SHP77 treated with DMSO at 0.1 percent for 48 hours (cell line): ENCODE results near the gene WIPI1.
"Not testable (repeated sequence)": the region's sequence is repeated elsewhere in the genome, so short reads cannot be mapped to it uniquely, and the experiment has no call there.

ENCODE experiments used
- DNase-seq: peaks from one replicate; lab custom pipeline; 2025; lab: John Stamatoyannopoulos, UW

Gene WIPI1

GRCh38 chr17:68413597-68414560, 43.4 kb downstream of the WIPI1 start:
- not testable (repeated sequence) for DNase-seq

DNA sequence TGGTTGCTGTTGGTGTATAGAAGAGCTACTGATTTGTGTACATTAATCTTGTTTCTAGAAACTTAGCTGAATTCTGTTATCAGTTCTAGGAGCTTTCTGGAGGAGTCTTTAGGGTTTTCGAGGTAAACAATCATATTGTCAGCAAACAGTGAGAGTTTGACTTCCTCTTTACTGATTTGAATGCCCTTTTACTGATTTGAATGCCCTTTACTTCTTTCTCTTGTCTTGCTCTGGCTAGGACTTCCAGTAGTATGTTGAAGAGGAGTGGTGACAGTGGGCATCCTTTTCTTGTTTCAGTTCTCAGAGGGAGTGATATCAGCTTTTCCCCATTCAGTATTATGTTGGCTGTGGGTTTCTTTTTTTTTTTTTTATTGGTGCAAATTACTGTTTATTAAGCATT, 49.6 kb downstream of the WIPI1 start:
- DNase-seq: not testable (repeated sequence)

- not testable (repeated sequence) for DNase-seq
Observed at GRCh38 chr17:68403837-68404236, 53.5 kb downstream of the WIPI1 start.

DNA sequence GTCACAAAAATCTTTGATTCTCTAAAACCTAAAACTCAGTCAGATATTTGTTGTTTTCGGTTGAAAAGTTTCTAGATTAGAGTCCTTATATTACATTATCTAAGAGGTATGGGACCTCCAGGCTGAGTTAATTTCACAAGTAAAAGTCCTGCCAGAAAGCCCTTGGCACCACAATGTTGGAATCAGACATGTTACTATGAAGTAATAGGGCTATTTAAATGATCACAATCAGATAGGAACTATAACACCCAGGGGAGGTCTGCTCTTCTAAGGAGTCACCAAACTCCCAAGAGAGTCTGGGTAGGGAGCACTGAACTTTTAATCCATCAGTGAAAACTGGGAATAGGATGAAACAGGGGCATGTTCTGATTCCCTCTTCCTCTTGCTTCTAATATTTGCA, 54.2 kb downstream of the WIPI1 start:
- no peak for DNase-seq

- DNase-seq: no peak
Observed at GRCh38 chr17:68401288-68401687, 56.0 kb downstream of the WIPI1 start.

GRCh38 chr17:68400404-68400735, 56.9 kb downstream of the WIPI1 start:
- no peak for DNase-seq

- no peak for DNase-seq
Observed at GRCh38 chr17:68399638-68400403, 57.5 kb downstream of the WIPI1 start.

DNA sequence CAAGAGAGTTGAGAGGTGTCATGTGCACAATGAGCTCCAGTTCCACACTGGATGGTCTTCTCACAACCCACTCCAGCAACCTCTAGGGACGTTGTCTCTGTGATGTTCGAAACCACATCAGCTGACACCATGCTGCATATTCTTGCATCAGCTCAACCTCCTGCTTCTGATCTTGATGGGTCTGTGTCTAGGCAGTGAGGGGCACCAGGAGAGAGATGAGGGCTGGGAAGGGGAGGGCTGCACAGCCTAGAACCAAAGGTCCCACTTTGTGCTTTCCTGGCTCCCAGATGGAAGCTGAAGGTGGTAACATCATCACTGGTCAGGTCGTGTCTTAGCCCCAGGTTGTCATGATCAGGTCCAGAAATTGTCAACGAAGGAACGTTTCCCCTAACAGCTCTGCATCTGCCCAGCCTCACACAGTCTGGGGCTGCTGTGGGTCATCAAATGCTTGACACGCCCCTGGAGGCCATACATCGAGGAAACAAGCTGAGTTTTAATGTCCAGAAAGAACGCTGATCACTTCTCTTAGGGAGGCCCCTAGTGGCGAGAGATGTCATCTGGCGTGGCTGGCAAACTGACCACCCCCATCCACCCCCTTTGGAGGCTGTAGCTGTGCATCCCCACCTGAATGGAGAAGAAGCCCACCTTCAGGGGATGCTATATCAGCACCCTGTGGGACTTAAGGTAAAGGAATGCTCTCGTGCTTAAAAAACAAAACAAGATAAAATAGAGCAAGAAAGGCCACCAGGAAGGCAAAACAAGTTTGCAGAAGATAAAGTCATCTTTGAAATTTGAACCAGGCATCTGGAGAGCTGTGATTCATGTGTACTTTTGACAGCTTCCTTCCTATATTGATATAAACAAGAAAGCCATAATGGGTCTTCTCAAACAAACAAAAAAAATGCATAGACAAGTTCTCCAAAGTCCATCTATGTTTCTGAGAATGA, 58.3 kb downstream of the WIPI1 start:
- peak; percentile 41 for DNase-seq

- DNase-seq: no peak
Observed at GRCh38 chr17:68397108-68397536, 60.2 kb downstream of the WIPI1 start.

- DNase-seq: no peak
Observed at GRCh38 chr17:68396226-68397107, 60.8 kb downstream of the WIPI1 start.

- DNase-seq: no peak
Observed at GRCh38 chr17:68394608-68395331, 62.5 kb downstream of the WIPI1 start.

- DNase-seq: no peak
Observed at GRCh38 chr17:68391561-68392268, 65.6 kb downstream of the WIPI1 start.

DNA sequence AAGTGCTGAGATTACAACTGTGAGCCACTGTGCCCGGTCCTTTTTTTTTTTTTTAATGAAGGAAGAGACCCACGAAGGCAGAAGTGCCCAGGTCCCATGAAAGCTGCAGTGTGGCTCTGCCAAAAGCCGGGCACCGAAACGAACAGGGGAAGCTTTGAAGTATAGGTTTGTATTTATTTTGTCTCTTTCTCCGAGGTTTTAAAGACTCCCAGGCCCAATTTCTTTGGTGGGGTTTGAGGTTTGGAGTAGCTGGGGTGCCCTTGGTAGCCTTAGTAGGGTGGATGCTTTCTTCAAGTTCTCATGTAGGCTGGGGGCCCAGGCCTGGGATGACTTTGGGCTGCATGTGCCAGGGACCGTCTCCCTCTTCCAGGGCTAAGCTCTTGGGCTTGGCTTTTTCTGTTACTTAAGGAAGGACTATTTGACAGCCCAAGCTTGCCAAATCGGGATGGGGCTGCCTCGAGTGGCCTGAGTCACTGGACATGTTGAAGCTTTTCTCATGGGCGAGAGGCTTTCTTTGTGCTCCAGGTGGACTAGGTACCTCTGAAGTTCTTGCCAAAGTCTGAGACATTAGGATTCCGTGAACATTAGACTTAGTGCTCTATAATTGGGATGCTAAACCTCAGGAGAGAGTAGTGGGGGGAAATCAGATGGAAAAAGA, 66.3 kb downstream of the WIPI1 start:
- no peak for DNase-seq

- DNase-seq: no peak
Observed at GRCh38 chr17:68389041-68389440, 68.3 kb downstream of the WIPI1 start.

GRCh38 chr17:68387435-68388218, 69.7 kb downstream of the WIPI1 start:
- DNase-seq: no peak

DNA sequence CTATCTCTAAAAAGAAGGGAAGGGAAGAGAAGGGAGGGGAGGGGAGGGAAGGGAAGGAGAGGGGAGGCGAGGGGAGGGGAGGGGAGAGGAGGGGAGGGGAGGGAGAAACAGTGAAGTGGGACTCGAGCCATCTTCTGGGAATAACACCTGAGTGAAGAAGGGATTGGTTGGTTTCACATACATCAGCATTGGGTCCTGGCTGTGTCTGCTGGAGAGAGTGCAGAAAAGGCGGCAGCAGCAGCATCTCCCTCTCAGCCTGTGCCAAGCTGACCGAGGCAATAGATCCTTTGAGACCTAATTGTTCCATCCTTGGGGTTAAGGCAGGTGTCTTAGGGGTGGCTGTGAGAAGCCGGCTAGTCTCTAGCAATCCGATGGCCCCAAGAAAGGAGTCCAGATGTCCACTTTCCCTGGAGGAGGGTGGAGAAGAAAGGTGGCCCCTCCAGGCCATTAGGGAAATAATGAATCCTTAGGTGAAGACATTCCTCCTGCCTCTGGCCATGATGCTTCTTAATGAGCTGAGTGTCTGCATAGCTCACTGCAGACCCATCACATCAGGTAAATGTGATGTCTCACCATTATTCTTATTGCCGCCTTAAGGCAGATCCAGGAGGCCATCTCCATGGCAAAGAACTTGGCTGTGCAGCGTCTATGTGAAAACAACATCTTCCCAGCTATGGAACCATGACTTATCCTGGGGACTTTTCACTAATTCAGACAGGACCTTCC, 71.6 kb downstream of the WIPI1 start:
- DNase-seq: no peak

DNA sequence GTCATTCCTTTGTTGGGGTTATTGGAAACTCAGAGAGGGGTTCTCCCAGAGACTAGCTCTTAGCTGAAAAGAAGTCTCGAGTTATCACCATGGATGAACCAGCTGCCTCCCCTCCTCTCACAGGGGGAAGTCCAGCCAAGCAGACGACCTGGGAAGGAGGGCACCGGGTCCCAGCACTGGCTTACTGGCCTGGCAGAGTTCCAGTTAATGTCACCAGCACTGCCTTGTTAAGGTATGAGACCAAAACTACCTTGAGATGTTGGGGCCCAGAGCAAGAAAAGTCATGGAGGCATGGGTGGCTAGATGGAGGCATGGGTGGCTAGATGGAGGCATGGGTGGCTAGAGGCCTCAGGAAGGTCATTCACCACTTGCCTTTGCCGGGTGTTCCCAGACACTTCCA, 72.4 kb downstream of the WIPI1 start:
- no peak for DNase-seq

DNA sequence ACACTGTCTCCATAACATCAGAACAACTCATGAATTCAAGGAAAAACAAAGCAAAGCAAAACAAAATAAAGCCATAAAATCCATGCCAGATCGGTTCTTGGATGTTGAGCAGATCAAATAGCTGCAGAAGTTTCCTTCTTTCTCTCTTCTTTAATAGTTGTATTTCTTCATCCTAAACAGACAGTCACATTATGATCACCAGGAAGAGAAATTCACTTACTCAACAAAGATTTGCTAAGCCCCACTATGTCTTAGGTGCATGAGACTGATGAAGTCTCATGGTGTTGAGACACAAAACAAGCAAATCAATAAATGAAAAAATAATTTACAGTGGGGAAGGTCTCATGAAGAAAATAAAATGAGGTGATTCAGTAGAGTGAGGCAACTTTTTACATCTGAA, 72.8 kb downstream of the WIPI1 start:
- no peak for DNase-seq
